AG04449 (cell line): ENCODE data around the gene ATOSB.

Experiments used
- CTCF ChIA-PET: fragments of 350-600 bp; formaldehyde crosslinking; extraction: SDS; loops from one replicate; lab custom pipeline; 2021; ENCODE audit warnings: antibody characterized with exemption; lab: Yijun Ruan, JAX
- POLR2A ChIA-PET: fragments of 400-600, 350-600 bp; formaldehyde crosslinking; extraction: SDS; loops from one replicate; lab custom pipeline; 2020; ENCODE audit warnings: antibody characterized with exemption, inconsistent platforms; lab: Yijun Ruan, JAX
- DNase-seq: peaks from one replicate; pipeline ENCODE4 v3.0.0-alpha.2; 2010; ENCODE audit warnings: low read depth, low spot score
- H3K4me3 ChIP-seq: 2 replicates; pipeline ENCODE4 v1.5.1; 2011; ENCODE audit warnings: low read depth, mild to moderate bottlenecking, control low read depth, low read length
- CTCF ChIP-seq: IDR thresholded peaks from one replicate; pipeline ENCODE4 v1.5.1; 2011; ENCODE audit warnings: mild to moderate bottlenecking, moderate library complexity, low read length, control low read depth, inconsistent platforms; ENCODE audit not compliant: insufficient read depth; ENCODE audit errors: missing control alignments

Gene ATOSB

GRCh38 chr9:35115680-35116538, at the start of gene ATOSB:
ATOSB (minus strand) TSS chr9:35115862; CDS start chr9:35108274, 7,588 bp downstream.
- H3K4me3 ChIP-seq = peak within 1 kb of the TSS; percentile 99
- peak; percentile 59 for DNase-seq
- CTCF ChIA-PET = interaction anchor here (0.6 to 15.9 kb wide), 23 partner anchors 10 to 632 kb away, joined by 3 to 181 read pairs (median 5); partner anchors contain the start of genes PIGO and UNC13B
- POLR2A ChIA-PET = interaction anchor here (1.0 kb wide), 1 partner anchor 44 kb away, joined by 3 read pairs; no protein-coding TSS in a partner anchor
- TF ChIP-seq CTCF = no peak

- no peak for DNase-seq
Observed at GRCh38 chr9:35164711-35165110, 49.0 kb upstream of the ATOSB start.

GRCh38 chr9:35163413-35163812, 47.8 kb upstream of the ATOSB start:
- DNase-seq = no peak
- TF ChIP-seq CTCF = no peak
- CTCF ChIA-PET = interaction anchor here (1.0 kb wide), 1 partner anchor 222 kb away, joined by 3 read pairs; no protein-coding TSS in a partner anchor
- no peak overlapping the region for H3K4me3 ChIP-seq
- POLR2A ChIA-PET = no interaction called here

More at GRCh38 chr9:35164711-35165110, 49.0 kb upstream of the ATOSB start:
- H3K4me3 ChIP-seq = no peak overlapping the region
- TF ChIP-seq CTCF = no peak
- ChIA-PET POLR2A (no interaction called here), CTCF (no interaction called here)

GRCh38 chr9:35162605-35163315, 47.1 kb upstream of the ATOSB start:
- no peak for DNase-seq
- ChIA-PET POLR2A (no interaction called here), CTCF (interaction anchor here (0.7 to 1.2 kb wide), 6 partner anchors 11 to 402 kb away, joined by 3 to 6 read pairs (median 3); partner anchors contain the start of gene PIGO)
- H3K4me3 ChIP-seq = peak overlapping the region; percentile 90
- no peak for TF ChIP-seq CTCF

- CTCF ChIA-PET = interaction anchor here (0.7 to 1.8 kb wide), 9 partner anchors 12 to 401 kb away, joined by 3 to 12 read pairs (median 4); partner anchors contain the start of genes ATOSB and PIGO
- H3K4me3 ChIP-seq = peak within 1 kb of the TSS; percentile 90
- no peak for DNase-seq
- POLR2A ChIA-PET = interaction anchor here (0.9 kb wide), 1 partner anchor 48 kb away, joined by 3 read pairs; no protein-coding TSS in a partner anchor
- TF ChIP-seq CTCF = no peak
Observed at GRCh38 chr9:35161713-35162604, 46.3 kb upstream of the ATOSB start, which contains the start of gene UNC13B. UNC13B (plus strand) TSS chr9:35162009; CDS start chr9:35162284, 275 bp downstream.
